EH (cell line): Measurements from ENCODE around the gene ASB17.
"Not testable (repeated sequence)": the region's sequence is repeated elsewhere in the genome, so short reads cannot be mapped to it uniquely, and the experiment has no call there.

ENCODE experiments used
- DNase-seq: peaks from one replicate; pipeline ENCODE4 v3.0.0-alpha.2; 2015; ENCODE audit warnings: low read depth

ASB17 gene, protein sequence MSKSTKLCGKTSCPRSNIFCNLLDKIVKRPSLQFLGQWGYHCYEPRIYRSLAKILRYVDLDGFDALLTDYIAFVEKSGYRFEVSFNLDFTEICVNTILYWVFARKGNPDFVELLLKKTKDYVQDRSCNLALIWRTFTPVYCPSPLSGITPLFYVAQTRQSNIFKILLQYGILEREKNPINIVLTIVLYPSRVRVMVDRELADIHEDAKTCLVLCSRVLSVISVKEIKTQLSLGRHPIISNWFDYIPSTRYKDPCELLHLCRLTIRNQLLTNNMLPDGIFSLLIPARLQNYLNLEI

DNA sequence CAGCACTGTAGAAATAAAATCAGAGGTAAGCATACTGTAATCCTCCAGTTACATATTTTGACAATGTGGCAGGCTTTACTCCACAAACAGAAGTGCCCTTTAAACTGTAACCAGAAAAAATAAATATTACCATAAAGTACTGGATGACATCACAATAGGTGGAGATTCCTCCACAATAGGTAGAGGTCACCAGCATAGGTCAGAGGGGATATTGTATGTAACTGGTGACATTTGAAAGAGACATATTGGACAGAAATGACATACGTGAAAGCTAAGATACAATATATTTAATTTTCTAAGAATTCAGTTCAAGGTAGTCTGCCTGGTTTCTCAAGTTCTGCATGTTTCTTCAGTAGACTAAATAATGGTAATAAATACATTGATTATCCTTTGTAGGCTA is at the start of gene ASB17:
Gene ASB17, minus strand, starts transcription at position 101 of the 400 bp plus-strand sequence. CDS start 113 bp downstream, outside the sequence.
- no peak for DNase-seq

DNA sequence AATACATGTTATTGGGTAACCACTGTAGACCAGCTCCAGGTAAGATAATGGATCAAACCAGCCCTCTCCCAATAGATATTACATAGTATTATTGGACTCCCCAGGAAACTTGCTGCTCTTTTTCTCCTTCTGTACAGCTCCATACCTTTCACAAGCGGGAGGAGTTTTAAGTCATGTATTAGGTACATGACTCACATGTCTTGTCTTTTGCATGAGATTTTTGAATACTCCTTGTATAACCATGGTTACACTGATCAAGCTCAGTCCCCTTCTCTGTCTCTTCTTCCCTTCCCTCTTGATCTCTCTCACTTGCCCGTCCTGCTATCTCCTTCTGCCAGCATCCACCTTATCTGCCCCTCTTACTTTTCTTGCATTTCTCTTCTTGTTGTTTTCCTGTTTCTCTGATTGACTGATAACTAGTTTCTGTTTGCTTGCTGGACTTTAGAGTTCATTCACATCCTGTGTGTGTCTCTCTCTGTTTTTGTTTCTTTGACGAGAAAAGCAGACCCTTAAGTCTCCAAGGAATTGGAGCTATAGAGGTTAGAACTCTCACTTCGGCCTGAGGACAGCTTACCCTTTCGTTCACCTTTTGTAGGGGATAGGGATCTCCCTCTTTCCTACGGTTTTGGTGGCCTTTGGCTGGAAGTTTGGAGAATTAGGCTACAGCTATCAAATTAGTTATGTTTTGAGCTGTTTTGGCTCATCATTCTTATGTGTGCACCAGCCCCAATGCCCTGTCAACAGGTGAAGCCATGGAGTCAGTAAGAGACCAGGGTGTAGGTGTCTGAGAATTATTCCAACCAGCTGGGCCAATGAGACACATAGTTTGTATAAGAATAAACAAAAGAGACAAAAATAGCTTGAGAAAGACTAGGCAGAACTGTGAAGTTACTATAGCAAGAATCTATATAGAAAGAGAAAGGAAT is 49.0 kb upstream of the ASB17 start:
- DNase-seq = no peak

DNA sequence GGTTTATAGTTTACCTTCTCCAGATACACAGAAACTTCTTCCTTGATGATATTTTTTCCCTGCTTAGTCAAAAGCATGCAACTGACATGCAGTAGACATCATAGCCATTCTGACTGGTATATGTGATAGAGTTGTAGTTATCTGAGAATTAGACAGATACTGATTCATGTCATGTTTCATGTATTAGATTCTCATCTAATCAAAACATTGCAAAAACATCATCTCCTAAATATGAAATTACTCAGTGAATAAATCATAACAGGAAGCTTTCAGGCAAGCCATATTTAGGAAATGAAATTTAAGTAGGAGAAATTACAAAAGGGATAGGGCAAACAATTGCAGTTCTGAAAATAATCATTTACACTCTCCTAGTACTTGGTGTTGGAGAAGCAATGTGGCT is 38.4 kb upstream of the ASB17 start:
- DNase-seq = no peak

DNA sequence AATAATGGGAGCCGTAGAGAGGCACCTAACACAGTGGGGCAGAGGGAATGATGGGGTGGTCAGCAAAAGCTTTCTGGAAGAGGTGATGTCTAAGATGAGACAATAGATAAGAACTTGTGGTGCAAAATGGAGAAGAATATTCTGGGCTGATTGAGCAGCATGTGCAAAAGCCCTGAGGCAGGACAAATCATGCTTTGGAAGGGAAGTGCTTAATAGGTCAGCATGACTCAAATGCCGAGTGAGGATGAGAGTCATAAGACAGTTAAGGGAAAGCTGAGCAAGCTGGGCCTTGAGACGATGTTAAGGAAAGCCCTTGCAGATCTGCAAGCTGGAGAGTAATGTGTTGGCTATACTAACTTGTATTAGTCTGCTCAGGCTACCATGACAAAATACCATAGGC is 37.3 kb upstream of the ASB17 start:
- peak; percentile 62 for DNase-seq

DNA sequence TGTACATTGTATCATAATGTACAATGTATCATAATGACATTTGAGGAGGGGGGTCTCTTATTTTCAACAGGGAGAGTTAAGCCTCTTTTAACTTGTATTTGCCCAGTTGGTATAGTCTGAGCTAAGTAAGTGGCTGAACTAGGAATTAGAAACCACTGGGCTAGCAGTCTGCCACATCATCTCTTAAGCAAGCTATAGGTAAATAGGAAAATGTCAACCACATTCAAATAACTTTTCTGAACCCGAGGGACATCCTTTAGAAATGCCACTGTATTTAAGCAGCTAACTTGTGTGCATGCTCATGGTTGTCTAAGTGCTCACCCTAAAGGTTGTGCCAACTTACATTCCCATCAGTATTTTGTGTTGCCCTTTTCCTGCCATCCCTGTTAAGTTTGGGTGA is 35.5 kb upstream of the ASB17 start:
- DNase-seq = no peak

DNA sequence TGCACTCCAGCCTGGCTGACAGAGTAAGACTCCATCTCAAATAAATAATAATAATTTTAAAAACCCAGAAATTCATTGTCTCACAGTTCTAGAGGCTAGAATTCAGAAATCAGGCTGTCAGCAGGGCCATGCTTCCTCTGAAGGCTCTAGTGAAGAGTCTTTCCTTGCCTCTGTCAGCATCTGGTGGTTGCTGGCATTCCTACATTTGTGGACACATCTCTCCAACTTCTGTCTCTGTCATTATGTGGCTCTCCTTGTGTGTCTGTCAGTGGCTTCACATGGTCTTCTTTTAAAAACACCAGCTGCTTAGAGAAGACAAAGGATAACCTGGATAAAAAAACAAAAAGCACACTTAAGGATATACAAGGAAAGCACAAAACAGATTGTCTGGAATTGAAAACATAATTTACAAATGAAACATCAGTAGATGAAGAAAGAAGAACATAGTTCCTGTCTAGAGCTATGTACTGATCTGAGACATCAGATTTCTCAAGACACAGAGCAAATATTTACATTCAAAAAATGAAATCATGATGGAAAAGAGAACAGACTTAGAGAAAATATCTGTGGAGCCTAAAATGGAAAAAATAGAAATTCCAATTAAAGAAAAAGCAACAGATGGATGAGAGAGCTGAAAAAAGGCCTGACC is 32.7 kb upstream of the ASB17 start:
- no peak for DNase-seq

DNA sequence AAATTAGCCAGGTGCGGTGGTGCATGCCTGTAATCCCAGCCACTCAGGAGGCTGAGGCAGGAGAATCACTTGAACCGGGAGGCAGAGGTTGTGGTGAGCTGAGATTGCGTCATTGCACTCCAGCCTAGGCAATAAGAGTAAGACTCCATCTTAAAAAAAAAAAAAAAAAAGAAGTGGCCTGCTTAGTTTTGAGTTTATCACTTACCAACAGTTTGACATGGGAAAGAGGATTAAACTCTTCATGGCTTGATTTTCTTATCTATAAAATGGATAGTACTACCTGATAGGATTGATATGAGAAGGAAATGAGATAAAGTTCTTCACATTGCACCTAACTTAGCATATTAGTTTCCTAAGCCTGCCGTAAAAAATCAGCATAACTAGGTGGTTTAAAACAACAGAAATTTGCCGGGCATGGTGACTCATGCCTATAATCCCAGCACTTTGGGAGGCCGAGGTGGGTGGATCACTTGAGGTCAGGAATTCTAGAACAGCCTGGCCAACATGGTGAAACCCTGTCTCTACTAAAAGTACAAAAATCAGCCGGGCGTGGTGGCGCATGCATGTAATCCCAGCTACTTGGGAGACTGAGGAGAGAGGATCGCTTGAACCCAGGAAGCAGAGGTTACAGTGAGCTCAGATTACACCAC is 32.0 kb upstream of the ASB17 start:
- peak; percentile 73 for DNase-seq

DNA sequence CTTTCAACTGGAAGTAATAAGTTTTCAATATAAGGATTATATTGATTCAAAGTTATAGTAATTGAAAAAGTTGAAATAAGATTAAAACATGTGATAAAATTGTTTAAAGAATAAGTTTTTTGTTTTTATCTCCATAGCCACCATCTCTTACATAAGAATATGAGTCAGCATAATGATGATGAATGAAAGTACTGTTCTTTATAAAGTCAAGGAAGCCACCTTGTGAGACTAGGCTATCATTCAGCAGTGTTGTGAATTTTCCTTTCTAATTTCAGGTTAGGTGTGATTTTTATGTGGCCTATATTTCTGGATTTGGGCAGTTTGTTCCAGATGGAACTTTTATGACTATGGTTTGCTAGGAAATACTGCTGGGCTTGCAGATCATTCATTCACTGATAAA is 22.4 kb upstream of the ASB17 start:
- no peak for DNase-seq

DNA sequence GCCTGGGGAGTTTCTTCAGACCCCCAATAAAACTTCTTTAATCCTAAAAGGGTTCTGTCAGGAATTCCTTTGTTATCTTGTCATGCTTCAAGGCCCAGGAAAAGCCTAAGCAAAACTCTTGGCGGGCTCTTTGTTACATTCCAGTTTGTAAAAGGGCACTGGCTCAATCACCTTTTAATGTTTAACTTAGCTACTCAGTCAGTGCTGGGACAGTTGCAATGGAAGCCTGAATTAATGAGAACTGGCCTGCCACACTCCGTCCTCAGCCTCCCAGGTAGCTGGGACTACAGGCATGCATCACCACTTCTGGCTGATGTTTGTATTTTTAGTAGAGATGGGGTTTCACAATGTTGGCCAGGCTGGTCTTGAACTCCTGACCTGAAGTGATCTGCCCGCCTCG is 21.3 kb upstream of the ASB17 start:
- no peak for DNase-seq

DNA sequence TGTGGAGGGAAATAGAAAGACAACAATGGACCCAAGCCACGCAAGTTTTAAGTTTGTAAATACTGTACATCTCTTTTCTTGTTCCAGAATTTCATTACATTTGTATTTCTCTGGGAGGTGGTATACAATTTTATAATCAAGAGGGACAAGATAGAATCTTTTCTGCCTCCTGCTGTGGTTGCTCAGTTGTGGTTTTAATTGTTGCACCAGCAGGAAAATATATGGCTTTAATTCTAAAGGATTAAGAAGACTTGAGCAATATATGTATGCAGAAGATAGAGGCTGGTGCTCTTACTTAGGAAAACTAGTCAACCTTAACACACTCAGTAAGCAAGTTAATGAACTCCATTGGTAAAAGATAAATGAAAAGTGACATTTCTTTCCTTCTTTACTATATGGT is 19.8 kb upstream of the ASB17 start:
- no peak for DNase-seq

DNA sequence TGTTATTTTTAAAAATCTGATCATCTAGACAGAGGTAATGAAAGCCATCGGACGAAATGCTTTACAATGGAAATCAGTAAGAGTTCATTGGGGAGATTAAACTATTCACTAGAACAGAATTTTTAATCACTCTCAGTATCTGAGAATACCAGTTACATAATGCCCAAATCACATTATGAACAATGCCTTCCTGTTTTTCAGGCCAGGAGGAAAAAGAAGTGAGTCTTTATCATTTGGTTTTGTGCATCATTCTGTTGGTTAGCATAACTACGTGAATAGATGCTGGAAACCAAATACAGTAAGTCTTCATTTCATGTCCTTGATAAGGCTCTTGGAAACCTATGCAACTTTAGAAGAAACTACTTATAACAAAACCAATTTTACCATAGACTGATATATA is 18.0 kb upstream of the ASB17 start:
- no peak for DNase-seq

DNA sequence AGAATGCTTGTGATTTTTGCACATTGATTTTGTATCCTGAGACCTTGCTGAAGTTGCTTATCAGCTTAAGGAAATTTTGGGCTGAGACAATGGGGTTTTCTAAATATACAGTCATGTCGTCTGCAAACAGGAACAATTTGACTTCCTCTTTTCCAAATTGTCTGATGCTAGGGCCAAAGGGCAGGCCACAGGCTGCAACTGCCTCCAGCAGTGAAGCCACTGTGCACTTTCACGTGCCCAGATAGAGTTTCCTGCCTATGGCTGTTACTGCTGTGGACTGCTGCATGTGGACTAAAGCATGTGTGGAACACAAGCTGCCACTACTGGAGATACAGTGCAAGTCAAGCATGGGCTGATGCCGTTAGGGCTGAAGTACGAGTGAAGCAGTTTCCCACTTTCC is 10.8 kb upstream of the ASB17 start:
- DNase-seq = not testable (repeated sequence)

DNA sequence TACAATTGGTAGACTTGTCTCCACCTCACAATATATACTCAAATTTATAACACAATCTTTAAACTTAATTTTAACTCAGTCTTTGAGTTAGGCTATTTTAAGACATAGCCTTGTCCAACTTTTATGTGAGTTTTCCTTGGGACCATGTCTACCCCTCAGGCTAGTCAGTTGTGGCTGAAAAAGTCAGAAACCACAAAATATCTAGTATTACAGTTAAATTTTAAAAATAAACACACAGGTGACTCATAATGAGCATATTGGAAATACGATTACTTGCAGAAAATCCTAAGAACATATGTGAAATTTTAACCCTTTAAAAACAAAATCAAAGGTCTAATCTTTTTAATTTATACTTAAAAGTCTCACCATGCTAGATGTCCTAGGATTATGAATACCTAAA is 4.8 kb upstream of the ASB17 start:
- peak; percentile 41 for DNase-seq

DNA sequence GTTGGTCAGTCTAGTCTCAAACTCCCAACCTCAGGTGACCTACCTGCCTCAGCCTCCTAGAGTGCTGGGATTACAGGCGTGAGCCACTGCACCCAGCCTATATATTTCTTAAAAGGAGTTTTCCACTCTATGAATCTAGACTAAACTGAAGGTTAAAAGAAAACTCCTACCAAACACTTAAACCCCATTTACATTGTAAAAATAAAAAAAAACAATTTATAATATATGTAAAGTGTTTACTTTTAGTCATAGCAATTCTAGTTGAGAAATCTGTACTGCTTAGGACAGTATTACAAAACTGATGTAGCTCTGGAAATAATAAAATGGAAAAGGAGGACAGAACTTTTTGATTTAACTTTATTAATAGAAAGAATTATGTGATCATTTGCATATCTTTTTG is 9.5 kb downstream of the ASB17 start:
- no peak for DNase-seq

DNA sequence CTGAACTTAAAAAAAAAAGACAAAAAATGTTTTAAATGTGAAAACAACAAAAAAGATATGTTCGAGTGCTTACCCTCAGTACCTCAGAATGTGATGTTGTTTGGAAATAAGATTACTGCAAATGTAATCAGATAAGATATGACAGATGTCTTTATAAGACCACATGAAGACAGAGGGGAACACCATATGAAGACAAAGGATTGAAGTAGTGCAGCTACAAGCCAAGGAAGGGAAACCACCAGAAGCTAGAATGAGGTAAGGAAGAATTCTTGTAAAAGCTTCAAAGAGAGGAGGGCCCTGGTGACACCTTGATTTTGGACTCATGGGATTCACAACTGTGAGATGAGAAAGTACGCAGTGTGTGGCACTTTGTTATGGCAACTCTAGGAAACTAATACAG is 15.4 kb downstream of the ASB17 start:
- no peak for DNase-seq

DNA sequence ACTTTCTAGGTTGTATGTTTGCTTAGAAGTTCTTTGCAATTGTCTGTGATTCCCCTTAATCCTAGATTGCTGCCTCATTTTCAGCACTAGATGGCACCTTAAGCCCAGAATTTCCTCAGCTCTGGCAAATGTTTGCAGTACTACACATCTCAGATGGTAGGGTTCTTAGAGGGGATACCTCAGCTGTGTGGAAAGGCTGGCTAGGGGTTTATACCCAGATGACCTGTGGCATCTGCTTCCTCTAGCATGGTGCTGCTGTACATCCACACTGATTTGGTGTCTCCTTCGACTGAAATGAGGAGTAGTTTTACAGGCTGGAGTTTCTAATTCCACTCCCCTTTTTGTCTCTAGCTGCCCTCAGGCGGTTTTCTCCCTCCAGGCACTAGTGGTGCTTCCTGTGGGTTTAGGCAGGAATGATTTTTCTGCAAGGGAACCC is 23.5 kb downstream of the ASB17 start:
- DNase-seq = peak; percentile 45

DNA sequence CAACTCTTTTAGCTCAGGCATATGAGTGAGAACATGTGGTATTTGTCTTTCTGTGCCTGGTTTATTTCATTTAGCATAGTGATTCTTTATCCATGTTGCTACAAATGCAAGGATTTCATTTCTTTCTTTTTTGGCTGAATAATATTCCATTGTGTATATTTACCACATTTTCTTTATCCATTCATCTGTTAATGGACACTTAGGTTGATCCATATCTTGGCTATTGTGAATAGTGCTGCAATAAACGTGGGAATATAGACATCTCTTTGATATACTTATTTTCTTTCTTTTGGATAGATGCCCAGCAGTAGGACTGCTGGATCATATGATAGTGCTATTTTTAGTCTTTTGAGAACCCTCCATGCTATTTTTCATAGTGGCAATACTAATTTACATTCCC is 30.8 kb downstream of the ASB17 start:
- no peak for DNase-seq

DNA sequence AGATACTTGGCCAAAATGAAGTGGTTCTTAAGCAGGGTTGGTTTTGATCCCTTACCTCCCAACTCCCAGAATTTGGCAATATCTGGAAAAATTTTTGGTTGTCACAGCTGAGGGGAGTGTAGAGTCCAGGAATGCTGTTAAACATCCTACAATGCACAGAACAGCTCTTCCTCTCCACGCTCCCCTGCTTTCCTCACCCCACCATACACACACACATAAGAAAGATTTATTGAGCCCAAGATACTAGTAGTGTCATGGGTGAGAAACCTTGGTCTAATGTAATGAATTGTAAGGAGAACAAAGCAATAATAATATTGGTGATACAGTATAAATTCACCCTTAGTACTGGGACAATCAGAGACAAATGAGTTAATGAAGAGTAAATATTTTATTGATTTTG is 47.8 kb downstream of the ASB17 start:
- no peak for DNase-seq

DNA sequence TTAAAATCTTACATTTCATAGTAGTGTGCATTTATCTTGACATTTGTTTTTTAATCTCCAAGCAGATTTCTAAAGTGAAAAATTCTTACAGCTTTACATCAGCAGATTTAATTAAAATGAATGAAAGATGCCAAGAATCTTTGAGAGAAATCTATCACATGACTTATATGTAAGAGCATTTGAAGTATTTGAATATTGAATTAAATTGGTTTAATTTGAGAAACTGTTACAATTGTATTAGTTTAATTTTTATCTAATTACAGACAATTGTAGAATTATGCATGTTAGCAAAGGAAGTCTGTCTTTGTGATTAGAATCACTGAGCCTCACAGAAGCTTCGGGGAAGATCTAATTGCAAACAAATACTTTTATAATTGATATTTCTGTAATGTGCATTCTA is 52.2 kb downstream of the ASB17 start:
- DNase-seq = no peak

DNA sequence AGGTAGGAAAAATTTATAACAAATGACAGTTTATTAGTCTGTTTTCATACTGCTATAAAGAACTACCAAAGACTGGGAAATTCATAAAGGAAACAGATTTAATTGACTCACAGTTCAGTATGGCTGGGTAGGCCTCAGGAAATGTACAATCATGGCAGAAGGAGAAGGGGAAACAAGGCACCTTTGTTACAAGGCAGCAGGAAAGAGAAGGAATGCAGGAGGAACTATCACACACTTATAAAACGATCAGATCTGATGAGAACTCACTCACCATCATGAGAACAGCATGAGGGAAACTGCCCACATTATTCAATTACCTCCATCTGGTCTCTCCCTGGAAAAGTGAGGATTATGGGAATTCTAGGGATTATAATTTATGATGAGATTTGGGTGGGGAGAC is 61.3 kb downstream of the ASB17 start:
- no peak for DNase-seq
